ENCODE data around the gene PLA2G2D.

GRCh38 chr1:20137604-20138003 is 18.3 kb upstream of the PLA2G2D start:
- TF ChIP-seq EZH2phosphoT487 (IDR thresholded peaks at IDR 0.05; ENCODE audit: borderline replicate concordance, low read length) (no peak), CTCF (IDR thresholded peaks at IDR 0.05; ENCODE audit: low read depth, low read length, poor library complexity, severe bottlenecking) (no peak)

All from DOHH2 (cell line).